ENCODE results near the gene L1CAM. TPM values are rescaled to one million over a fixed set of nuclear protein-coding genes. Genes with fewer than 3 reads are reported as not detected.

The L1CAM gene
- total and polyA plus RNA-seq, 2 of the 8 experiments (the other 6 are each of a cell fraction or from before 2014, with no cell fraction given), result 11.0 to 43.0 TPM

DNA sequence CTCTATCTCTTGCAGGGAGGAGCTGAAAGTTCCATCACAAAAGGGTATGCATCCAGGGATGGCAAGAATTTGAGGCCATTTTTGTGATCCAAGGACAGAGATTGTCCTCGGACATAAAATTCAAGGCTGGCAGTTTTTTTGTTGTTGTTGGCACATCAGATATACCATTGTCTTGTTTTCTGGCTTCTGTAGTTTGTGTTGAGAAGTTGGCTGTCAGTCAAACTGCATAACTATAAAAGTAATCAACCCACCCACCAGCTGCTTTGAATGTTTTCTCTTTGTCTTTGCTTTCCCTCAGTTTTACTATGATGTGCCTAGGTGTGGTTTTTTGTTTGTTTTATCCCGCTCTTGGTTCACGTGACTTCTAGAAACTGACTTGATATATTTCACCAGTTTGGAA, 34.0 kb downstream of the L1CAM start:
- ChIA-PET POLR2A (ENCODE audit: partially characterized antibody) (no interaction called here), CTCF (ENCODE audit: partially characterized antibody) (interaction anchor here (1.2 to 1.5 kb wide), 2 partner anchors 20 to 89 kb away, joined by 3 to 4 read pairs; no protein-coding TSS in a partner anchor)
- no peaks in the 10 kb centered on the region for H3K23me2 ChIP-seq (ENCODE audit: low read depth, low read length)
- H2BK5ac ChIP-seq (ENCODE audit: low read depth, low read length), result no peak overlapping the region
- DNase-seq (ENCODE audit: low read depth in 1 of 2, low spot score in 2 of 2) (no peak), FAIRE-seq (no peak)
- no peaks in the 10 kb centered on the region for H3K79me1 ChIP-seq (ENCODE audit: low read depth, low read length)
- H4K5ac ChIP-seq (ENCODE audit: insufficient read length, low read depth, low read length), result no peak overlapping the region
- no peak overlapping the region for H2BK12ac ChIP-seq (ENCODE audit: low read depth, low read length)
- no peak overlapping the region for H3K56ac ChIP-seq (replicated peaks; ENCODE audit: insufficient read length, low read depth, low read length)
- no peak overlapping the region for H3K4ac ChIP-seq (replicated peaks; ENCODE audit: insufficient read length, low read depth, low read length)
- H2BK15ac ChIP-seq (ENCODE audit: low read length), result no peak overlapping the region
- no peaks in the 10 kb centered on the region for H3K36me3 ChIP-seq (ENCODE audit: control insufficient read depth in 2 of 4, insufficient read depth in 4 of 4, low read length in 3 of 4)
- no peak overlapping the region for H3K23ac ChIP-seq (ENCODE audit: insufficient read length)
- H2BK120ac ChIP-seq (replicated peaks; ENCODE audit: low read depth, low read length), result no peak overlapping the region
- H3K4me1 ChIP-seq (replicated peaks in 1 of 4; ENCODE audit: control insufficient read depth in 3 of 4, insufficient read depth in 4 of 4, low read length in 3 of 4), result peaks cover 0 to 4% (median 2%) of the 10 kb centered on the region in 4 experiments; a peak in 2 of 7 replicates
- no peak overlapping the region for H2BK20ac ChIP-seq (ENCODE audit: low read length)
- H4K8ac ChIP-seq (ENCODE audit: extremely low read depth, insufficient read depth, low read length), result no peak overlapping the region
- no peak overlapping the region for H4K91ac ChIP-seq (replicated peaks; ENCODE audit: insufficient read length, low read length)
- TF ChIP-seq CHD2 (IDR thresholded peaks at IDR 0.05; ENCODE audit: low read length) (no peak), RNF2 (IDR thresholded peaks at IDR 0.05; ENCODE audit: borderline replicate concordance, low read depth, low read length, missing control alignments, poor library complexity, severe bottlenecking) (no peak)
- no peak overlapping the region for H2AFZ ChIP-seq (ENCODE audit: low read length)
- no peaks in the 10 kb centered on the region for H3K79me2 ChIP-seq (ENCODE audit: control insufficient read depth in 1 of 2, insufficient read depth in 2 of 2, low read length in 2 of 2)
- H3K18ac ChIP-seq (ENCODE audit: extremely low read depth, low read length), result no peak overlapping the region
- H3K9me3 ChIP-seq (ENCODE audit: insufficient read depth in 2 of 2, low read depth in 1 of 2, low read length in 1 of 2), result no peaks in the 10 kb centered on the region
- 85% methylated on average over 3 of the region's 3 CpGs; no CpG with 5 or more reads in 1 of the 2 experiments for WGBS, 2 experiments (ENCODE audit: extremely low coverage in 1 of 2, insufficient coverage in 1 of 2, insufficient read length in 1 of 2, insufficient replicate concordance in 2 of 2, low coverage in 1 of 2, low lambda C conversion rate in 2 of 2, missing lambda C conversion rate in 1 of 2)
- H3K4me2 ChIP-seq (ENCODE audit: insufficient read depth in 1 of 2, low read depth in 2 of 2, low read length in 2 of 2), result no peak overlapping the region
- H3K27ac ChIP-seq (ENCODE audit: low read depth, low read length), result no peak overlapping the region
- no peak overlapping the region for H2AK5ac ChIP-seq (ENCODE audit: low read depth, low read length)
- H3K14ac ChIP-seq (ENCODE audit: insufficient read length), result no peak overlapping the region
- H3K27me3 ChIP-seq (replicated peaks in 1 of 4; ENCODE audit: control insufficient read depth in 3 of 4, extremely low read depth in 1 of 4, insufficient read depth in 3 of 4, low read length in 3 of 4), result no peaks in the 10 kb centered on the region
- H4K20me1 ChIP-seq (replicated peaks in 1 of 2; ENCODE audit: control insufficient read depth in 1 of 2, insufficient read depth in 2 of 2, low read length in 2 of 2), result no peaks in the 10 kb centered on the region
- no peak overlapping the region for H3K9ac ChIP-seq (replicated peaks in 1 of 4; ENCODE audit: extremely low read depth in 1 of 4, low read depth in 3 of 4, low read length in 3 of 4)
- no peak overlapping the region for H3K4me3 ChIP-seq (ENCODE audit: extremely low read depth in 1 of 4, insufficient read depth in 2 of 4, low read depth in 3 of 4, low read length in 4 of 4)
